ENCODE data around the gene TP73. TPM values are rescaled to one million over a fixed set of nuclear protein-coding genes. Genes with fewer than 3 reads are reported as not detected.

TP73 gene
- total RNA-seq, 4 donors from 2014 or later: 0.30 to 0.76 TPM; not detected in 2

- TF ChIP-seq POLR2A (IDR thresholded peaks at IDR 0.05): no peak
- TF ChIP-seq CTCF (IDR thresholded peaks at IDR 0.05): no peak
- DNase-seq: no peak
- Histone ChIP-seq H3K4me1 (no peaks in the 10 kb centered on the region), H3K27me3 (no peaks in the 10 kb centered on the region), H3K9me3 (no peaks in the 10 kb centered on the region), H3K27ac (no peak overlapping the region), H3K4me3 (no peak overlapping the region), H3K36me3 (no peaks in the 10 kb centered on the region)
- intact Hi-C loops (cut with DNase I; ENCODE audit: low total_unique reads): no loop called here
These were observed 9.9 kb downstream of the TP73 start for GRCh38 chr1:3662080-3662671.

GRCh38 chr1:3663999-3664699 is 11.8 kb downstream of the TP73 start:
- H3K36me3 ChIP-seq: no peaks in the 10 kb centered on the region
- DNase-seq: no peak
- TF ChIP-seq POLR2A (IDR thresholded peaks at IDR 0.05): no peak
- TF ChIP-seq CTCF (IDR thresholded peaks at IDR 0.05): no peak
- no peak overlapping the region for H3K4me3 ChIP-seq
- H3K4me1 ChIP-seq: no peaks in the 10 kb centered on the region
- H3K27ac ChIP-seq: no peak overlapping the region
- intact Hi-C loops (cut with DNase I; ENCODE audit: low total_unique reads): no loop called here
- H3K9me3 ChIP-seq: no peaks in the 10 kb centered on the region
- no peaks in the 10 kb centered on the region for H3K27me3 ChIP-seq

- Histone ChIP-seq H3K4me1 (no peaks in the 10 kb centered on the region), H3K27me3 (no peaks in the 10 kb centered on the region), H3K9me3 (no peaks in the 10 kb centered on the region), H3K4me3 (no peak overlapping the region), H3K36me3 (no peaks in the 10 kb centered on the region), H3K27ac (no peak overlapping the region)
- intact Hi-C loops (cut with DNase I; ENCODE audit: low total_unique reads): no loop called here
- no peak for DNase-seq
- no peak for TF ChIP-seq CTCF (IDR thresholded peaks at IDR 0.05)
- TF ChIP-seq POLR2A (IDR thresholded peaks at IDR 0.05): no peak
These were observed 12.5 kb downstream of the TP73 start for GRCh38 chr1:3664700-3665375.

GRCh38 chr1:3668148-3668547 is 15.8 kb downstream of the TP73 start:
- H3K27me3 ChIP-seq: no peaks in the 10 kb centered on the region
- DNase-seq: no peak
- H3K9me3 ChIP-seq: no peaks in the 10 kb centered on the region

More at GRCh38 chr1:3668148-3668547, 15.8 kb downstream of the TP73 start:
- intact Hi-C loops (cut with DNase I; ENCODE audit: low total_unique reads): no loop called here
- Histone ChIP-seq H3K27ac (no peak overlapping the region), H3K4me3 (no peak overlapping the region), H3K4me1 (no peaks in the 10 kb centered on the region), H3K36me3 (no peaks in the 10 kb centered on the region)
- no peak for TF ChIP-seq POLR2A (IDR thresholded peaks at IDR 0.05)
- no peak for TF ChIP-seq CTCF (IDR thresholded peaks at IDR 0.05)
